Liver (tissue), 3 donors: ENCODE results near the gene COL3A1.

Experiments
- GABPA ChIP-seq, 2 donors: IDR thresholded peaks in 1 of 2; conservative IDR thresholded peaks in 1 of 2; 2 replicates each; pipeline ENCODE4 v1.6.1; 2016; ENCODE audit warnings: antibody characterized with exemption in 2 of 2, mild to moderate bottlenecking in 1 of 2, moderate library complexity in 1 of 2
- HNF4A ChIP-seq, 2 donors: conservative IDR thresholded peaks; 2 replicates each; pipeline ENCODE4 v1.6.1; 2016; ENCODE audit warnings: antibody characterized with exemption in 2 of 2, mild to moderate bottlenecking in 2 of 2
- JUND ChIP-seq, 2 donors: IDR thresholded peaks; 2 replicates each; pipeline ENCODE4 v1.6.1; 2016; ENCODE audit warnings: antibody characterized with exemption in 2 of 2
- RAD21 ChIP-seq, 2 donors: IDR thresholded peaks; 2 replicates each; pipeline ENCODE4 v1.6.1; 2016; ENCODE audit warnings: antibody characterized with exemption in 2 of 2, mild to moderate bottlenecking in 2 of 2
- SP1 ChIP-seq: IDR thresholded peaks from 2 replicates; pipeline ENCODE4 v1.6.1; 2018; ENCODE audit warnings: antibody characterized with exemption, mild to moderate bottlenecking
- YY1 ChIP-seq: IDR thresholded peaks from 2 replicates; pipeline ENCODE4 v1.6.1; 2016; ENCODE audit warnings: antibody characterized with exemption, mild to moderate bottlenecking
- TF ChIP-seq, protein P1 (sequence below): IDR thresholded peaks from 2 replicates; pipeline ENCODE4 v1.6.1; 2016; ENCODE audit warnings: antibody characterized with exemption, mild to moderate bottlenecking
- TF ChIP-seq, protein P2 (sequence below): IDR thresholded peaks from 2 replicates; pipeline ENCODE4 v1.6.1; 2016; ENCODE audit warnings: antibody characterized with exemption
- TF ChIP-seq, protein P3 (sequence below): fragments of 150-350 bp; IDR thresholded peaks from 2 replicates; pipeline ENCODE4 v1.5.1; 2017; ENCODE audit warnings: improper control_type of control experiment, low read depth, low read length; ENCODE audit not compliant: missing input control
- donor health status: healthy.
- donor health status: healthy.

DNA sequence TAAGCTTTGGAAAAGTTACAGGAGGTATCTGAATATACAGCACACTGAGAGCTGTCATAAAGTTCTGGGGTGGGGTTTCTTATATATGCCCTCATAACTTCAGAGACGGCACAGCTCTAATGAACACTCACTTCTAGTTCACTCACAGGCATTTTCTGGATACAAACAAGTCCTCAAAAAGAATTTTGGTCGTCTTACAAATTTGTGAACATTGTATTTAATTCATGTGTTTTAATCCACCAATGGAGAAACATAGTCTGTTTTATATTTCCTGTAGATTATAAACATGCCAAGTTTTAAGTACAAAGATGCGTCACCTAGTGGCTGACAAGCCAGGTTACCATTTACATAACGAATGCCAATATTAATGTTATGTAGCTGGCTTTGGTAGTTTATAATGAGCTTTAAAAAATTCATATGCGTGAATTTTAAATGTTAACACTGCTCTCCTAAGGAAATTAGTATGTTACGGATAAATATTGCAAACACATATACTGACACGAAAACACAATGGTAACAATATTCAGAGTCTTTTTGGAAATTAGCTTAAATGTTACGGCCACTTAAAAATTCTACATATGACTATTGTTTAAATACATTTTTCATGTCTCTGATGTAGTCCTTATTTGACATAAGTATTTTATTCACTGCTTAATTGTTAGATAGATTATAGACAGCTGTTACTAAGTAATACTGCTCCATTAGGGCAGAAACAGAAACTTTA lies 2.5 kb downstream of the COL3A1 start:
- TF ChIP-seq, protein P1, sequence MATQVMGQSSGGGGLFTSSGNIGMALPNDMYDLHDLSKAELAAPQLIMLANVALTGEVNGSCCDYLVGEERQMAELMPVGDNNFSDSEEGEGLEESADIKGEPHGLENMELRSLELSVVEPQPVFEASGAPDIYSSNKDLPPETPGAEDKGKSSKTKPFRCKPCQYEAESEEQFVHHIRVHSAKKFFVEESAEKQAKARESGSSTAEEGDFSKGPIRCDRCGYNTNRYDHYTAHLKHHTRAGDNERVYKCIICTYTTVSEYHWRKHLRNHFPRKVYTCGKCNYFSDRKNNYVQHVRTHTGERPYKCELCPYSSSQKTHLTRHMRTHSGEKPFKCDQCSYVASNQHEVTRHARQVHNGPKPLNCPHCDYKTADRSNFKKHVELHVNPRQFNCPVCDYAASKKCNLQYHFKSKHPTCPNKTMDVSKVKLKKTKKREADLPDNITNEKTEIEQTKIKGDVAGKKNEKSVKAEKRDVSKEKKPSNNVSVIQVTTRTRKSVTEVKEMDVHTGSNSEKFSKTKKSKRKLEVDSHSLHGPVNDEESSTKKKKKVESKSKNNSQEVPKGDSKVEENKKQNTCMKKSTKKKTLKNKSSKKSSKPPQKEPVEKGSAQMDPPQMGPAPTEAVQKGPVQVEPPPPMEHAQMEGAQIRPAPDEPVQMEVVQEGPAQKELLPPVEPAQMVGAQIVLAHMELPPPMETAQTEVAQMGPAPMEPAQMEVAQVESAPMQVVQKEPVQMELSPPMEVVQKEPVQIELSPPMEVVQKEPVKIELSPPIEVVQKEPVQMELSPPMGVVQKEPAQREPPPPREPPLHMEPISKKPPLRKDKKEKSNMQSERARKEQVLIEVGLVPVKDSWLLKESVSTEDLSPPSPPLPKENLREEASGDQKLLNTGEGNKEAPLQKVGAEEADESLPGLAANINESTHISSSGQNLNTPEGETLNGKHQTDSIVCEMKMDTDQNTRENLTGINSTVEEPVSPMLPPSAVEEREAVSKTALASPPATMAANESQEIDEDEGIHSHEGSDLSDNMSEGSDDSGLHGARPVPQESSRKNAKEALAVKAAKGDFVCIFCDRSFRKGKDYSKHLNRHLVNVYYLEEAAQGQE = no peak
- TF ChIP-seq, protein P2, sequence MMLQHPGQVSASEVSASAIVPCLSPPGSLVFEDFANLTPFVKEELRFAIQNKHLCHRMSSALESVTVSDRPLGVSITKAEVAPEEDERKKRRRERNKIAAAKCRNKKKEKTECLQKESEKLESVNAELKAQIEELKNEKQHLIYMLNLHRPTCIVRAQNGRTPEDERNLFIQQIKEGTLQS = no peak
- TF ChIP-seq, protein P3, sequence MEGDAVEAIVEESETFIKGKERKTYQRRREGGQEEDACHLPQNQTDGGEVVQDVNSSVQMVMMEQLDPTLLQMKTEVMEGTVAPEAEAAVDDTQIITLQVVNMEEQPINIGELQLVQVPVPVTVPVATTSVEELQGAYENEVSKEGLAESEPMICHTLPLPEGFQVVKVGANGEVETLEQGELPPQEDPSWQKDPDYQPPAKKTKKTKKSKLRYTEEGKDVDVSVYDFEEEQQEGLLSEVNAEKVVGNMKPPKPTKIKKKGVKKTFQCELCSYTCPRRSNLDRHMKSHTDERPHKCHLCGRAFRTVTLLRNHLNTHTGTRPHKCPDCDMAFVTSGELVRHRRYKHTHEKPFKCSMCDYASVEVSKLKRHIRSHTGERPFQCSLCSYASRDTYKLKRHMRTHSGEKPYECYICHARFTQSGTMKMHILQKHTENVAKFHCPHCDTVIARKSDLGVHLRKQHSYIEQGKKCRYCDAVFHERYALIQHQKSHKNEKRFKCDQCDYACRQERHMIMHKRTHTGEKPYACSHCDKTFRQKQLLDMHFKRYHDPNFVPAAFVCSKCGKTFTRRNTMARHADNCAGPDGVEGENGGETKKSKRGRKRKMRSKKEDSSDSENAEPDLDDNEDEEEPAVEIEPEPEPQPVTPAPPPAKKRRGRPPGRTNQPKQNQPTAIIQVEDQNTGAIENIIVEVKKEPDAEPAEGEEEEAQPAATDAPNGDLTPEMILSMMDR = peak; percentile 15
- TF ChIP-seq SP1 (no peak), YY1 (no peak), JUND (IDR thresholded peaks at IDR 0.05) (no peak), GABPA (IDR thresholded peaks at IDR 0.05 in 1 of 2, conservative IDR thresholded peaks at IDR 0.05 in 1 of 2) (no peak), RAD21 (IDR thresholded peaks at IDR 0.05) (peak; percentile 26 to 41), HNF4A (conservative IDR thresholded peaks at IDR 0.05) (no peak)
